Activated naive CD4-positive, alpha-beta T cell treated with anti-CD3 and anti-CD28 coated beads, Interleukin-2, amount 50 U/mL, for 24 hours (primary cell): Measurements from ENCODE around the gene CACNG7.
A peak's percentile ranks its signal among the peaks of the same experiment; 100 is the strongest.

ENCODE experiments used
- H3K27ac Mint-ChIP-seq: one replicate; pipeline ENCODE4 v1.8.0; 2021; ENCODE audit warnings: mild to moderate bottlenecking, mixed read lengths
- H3K27me3 Mint-ChIP-seq: one replicate; pipeline ENCODE4 v1.8.0; 2021; ENCODE audit warnings: mixed read lengths
- H3K36me3 Mint-ChIP-seq: one replicate; pipeline ENCODE4 v1.8.0; 2021; ENCODE audit warnings: mixed read lengths
- H3K4me1 Mint-ChIP-seq: one replicate; pipeline ENCODE4 v1.8.0; 2021; ENCODE audit warnings: mixed read lengths
- H3K4me3 Mint-ChIP-seq: one replicate; pipeline ENCODE4 v1.8.0; 2021; ENCODE audit warnings: mild to moderate bottlenecking, mixed read lengths
- H3K9me3 Mint-ChIP-seq: one replicate; pipeline ENCODE4 v1.8.0; 2021; ENCODE audit warnings: mixed read lengths

The CACNG7 gene

DNA sequence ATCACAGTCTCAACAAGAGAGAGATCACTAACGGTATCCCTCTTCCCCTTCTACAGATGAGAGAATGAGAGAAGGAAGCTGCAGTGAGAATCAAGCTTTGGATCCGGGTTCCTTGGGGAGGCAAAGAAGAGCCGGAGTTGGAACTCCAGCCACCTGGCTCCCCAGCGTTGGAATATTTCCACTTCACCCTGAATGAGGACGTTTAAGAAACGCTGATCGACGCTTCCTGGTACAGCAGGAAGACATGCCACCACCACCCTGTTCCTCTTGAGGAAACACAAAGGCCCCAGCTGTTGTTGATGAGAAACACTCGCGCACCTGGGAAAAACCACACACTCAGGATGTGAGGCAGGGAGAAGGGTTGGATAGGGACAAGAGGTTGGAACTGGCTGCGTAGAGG, 42.4 kb downstream of the CACNG7 start:
- Mint-ChIP-seq H3K27me3 (peaks cover 26% of the 10 kb centered on the region), H3K4me3 (no peak overlapping the region), H3K27ac (no peak overlapping the region), H3K4me1 (no peaks in the 10 kb centered on the region), H3K9me3 (no peaks in the 10 kb centered on the region), H3K36me3 (peaks cover 3% of the 10 kb centered on the region)

DNA sequence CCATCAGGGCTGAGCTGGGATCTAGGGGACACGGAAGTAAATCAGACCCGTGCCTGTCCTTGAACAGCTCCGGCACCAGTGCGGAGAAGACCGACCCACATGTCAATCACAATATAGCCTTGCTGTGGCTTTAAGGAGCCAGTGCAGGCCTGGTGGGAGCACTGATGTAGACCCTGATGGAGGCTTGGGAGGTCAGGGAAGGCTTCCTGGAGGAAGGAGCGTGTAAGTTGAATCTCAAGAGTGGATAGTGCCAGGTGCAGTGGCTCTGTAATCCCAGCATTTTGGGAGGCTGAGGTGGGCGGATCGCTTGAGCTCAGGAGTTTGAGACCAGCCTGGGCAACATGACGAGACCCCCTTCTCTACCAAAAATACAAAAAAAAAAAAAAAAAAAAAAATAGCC, 42.9 kb downstream of the CACNG7 start:
- Mint-ChIP-seq H3K27ac (peak overlapping the region; percentile 2), H3K9me3 (no peaks in the 10 kb centered on the region), H3K4me1 (no peaks in the 10 kb centered on the region), H3K4me3 (no peak overlapping the region), H3K36me3 (peaks cover 3% of the 10 kb centered on the region), H3K27me3 (peaks cover 26% of the 10 kb centered on the region)

DNA sequence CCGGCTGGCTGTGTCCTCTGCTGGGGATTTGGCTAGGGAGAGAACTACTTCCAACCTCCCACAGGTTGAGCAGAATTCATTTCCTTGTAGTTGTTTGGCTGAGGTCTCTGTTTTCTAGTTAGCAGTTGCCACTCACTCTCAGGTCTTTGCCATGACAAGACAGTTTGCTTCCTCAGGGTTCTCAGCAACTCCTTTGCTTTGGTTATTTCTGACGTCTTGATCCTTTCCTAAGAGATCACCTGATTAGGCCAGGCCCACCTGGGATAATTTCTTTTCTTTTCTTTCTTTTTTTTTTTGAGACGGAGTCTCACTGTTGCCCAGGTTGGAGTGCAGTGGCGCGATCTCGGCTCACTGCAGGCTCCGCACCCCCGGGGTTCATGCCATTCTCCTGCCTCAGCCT, 44.3 kb downstream of the CACNG7 start:
- Mint-ChIP-seq H3K4me3 (no peak overlapping the region), H3K9me3 (no peaks in the 10 kb centered on the region), H3K27me3 (peaks cover 29% of the 10 kb centered on the region), H3K27ac (no peak overlapping the region), H3K36me3 (peaks cover 3% of the 10 kb centered on the region), H3K4me1 (peaks cover 4% of the 10 kb centered on the region)

DNA sequence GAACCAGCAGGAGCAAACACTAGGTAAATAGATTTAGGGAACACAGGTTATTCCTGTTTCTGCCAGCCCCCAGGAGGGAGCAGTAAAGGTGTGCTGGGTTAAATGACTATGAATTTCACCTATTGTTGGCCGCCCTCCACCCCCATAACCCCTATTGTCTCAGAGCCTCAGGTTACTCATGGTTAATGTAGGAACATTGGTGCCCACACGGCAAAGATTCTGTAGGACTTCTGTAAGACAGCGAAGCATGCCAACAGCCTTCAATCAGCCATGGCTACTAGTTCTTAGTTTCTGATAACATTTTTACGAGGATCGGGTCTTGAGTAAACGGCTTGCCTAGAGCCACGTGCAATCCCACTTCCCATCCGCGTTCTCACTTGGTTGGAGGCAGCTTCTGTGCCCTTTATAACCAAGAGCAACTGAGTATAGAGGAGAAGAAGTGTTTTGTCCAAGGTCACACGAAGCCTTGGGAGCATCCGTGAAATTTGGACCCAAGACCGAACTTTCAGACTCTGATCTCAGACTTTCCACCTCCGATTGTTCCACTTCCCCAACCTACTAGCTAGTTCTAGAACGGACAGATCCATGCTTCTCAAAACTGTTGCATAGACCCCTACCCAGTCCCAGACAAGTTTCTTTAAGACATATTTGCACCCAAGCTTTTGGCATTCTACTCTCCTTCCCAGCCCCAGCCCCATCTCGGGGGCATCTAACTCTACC, 48.5 kb downstream of the CACNG7 start:
- peaks cover 10% of the 10 kb centered on the region for H3K4me1 Mint-ChIP-seq
- peaks cover 46% of the 10 kb centered on the region for H3K27me3 Mint-ChIP-seq
- no peak overlapping the region for H3K27ac Mint-ChIP-seq
- no peaks in the 10 kb centered on the region for H3K9me3 Mint-ChIP-seq
- peaks cover 1% of the 10 kb centered on the region for H3K36me3 Mint-ChIP-seq
- no peak overlapping the region for H3K4me3 Mint-ChIP-seq

DNA sequence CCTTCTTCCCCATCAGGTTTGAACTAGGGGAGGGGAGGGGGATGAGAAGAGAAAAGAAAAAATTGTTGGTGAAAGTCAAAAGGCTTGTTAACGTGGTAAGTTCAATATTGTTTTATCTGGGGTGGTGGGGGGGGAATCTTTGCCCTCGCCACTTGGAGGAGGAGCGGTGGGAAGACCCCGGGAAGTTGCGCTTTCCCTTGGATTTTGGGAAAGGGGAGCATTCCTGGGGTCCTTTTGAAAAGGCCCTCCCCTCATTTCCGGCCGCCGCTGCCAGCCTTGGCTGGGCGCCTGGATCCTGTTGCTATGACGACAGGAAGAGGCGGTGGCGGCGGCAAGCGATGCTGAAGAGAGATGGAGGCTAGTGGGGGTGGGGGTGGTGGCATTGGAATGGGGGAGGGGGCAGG, 49.1 kb downstream of the CACNG7 start:
- H3K9me3 Mint-ChIP-seq, result no peaks in the 10 kb centered on the region
- no peak overlapping the region for H3K4me3 Mint-ChIP-seq
- peaks cover 46% of the 10 kb centered on the region for H3K27me3 Mint-ChIP-seq
- H3K27ac Mint-ChIP-seq, result no peak overlapping the region
- H3K36me3 Mint-ChIP-seq, result peaks cover 1% of the 10 kb centered on the region
- H3K4me1 Mint-ChIP-seq, result peaks cover 10% of the 10 kb centered on the region

DNA sequence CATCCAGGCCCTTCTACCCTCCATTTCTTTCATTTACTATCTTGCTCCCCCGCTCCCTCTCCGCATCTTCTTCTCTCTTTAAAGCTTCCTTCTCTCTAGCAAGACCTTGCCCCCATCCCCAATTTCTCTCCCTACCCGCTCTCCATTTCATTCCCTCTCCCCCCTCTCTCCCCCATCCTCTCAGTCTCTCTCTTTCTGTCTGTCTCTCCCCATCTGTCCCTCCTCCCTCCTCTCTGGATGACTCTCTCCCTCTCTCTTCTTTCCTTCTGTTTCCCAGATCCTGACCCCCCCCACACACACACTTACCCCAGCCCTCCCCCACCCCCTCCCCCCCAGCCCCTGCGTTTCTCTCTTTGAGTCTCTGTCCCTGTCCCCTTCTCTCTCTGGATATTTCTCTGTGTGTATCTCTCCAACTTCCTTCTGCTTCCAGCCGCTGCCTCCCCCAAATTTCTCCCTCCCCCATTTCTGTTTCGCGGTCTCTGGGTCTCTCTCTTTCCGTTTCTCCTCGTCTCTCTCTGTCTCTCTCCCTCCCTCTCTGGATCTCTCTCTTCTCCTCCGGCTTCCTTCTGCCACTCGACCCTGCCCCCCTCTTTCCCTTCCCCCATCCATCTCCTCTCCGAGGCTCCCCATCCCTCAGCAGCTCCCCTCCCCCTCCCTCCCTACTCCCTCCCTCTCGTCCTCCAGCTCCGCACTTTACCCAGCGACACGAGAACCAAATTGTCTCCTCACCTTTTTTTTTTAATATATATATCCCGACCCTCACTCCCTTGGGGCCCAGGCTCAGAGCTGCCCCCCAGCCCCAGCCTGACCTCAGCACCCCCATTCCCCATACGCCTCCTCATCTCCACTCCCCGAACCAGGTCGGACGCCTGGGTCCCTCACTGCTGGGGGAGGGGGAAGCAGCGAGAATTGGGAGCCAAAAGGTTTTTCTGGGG, 50.0 kb downstream of the CACNG7 start:
- no peaks in the 10 kb centered on the region for H3K9me3 Mint-ChIP-seq
- H3K36me3 Mint-ChIP-seq, result peaks cover 1% of the 10 kb centered on the region
- no peak overlapping the region for H3K4me3 Mint-ChIP-seq
- peaks cover 14% of the 10 kb centered on the region for H3K4me1 Mint-ChIP-seq
- H3K27ac Mint-ChIP-seq, result no peak overlapping the region
- peaks cover 49% of the 10 kb centered on the region for H3K27me3 Mint-ChIP-seq

DNA sequence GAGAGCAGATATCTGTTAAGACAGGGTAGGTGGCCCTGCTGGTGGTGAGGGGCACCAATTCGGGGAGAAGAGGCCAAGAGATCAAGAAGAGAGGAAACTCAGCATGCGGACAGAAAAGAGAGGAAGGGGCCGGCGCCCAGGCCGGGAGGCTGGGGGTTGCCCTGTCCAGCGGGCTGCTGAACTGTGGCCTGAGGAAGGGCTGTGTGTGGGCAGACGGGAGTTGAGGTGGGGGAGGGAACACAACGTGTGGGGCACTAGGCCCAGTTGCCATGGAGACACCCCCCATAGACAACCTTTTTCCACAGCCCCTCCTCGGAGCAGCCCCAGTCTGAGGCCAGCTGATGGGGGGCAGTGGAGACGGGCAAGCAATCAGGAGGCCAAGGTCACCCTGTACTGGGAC, 51.1 kb downstream of the CACNG7 start:
- Mint-ChIP-seq H3K9me3 (no peaks in the 10 kb centered on the region), H3K27ac (no peak overlapping the region)

DNA sequence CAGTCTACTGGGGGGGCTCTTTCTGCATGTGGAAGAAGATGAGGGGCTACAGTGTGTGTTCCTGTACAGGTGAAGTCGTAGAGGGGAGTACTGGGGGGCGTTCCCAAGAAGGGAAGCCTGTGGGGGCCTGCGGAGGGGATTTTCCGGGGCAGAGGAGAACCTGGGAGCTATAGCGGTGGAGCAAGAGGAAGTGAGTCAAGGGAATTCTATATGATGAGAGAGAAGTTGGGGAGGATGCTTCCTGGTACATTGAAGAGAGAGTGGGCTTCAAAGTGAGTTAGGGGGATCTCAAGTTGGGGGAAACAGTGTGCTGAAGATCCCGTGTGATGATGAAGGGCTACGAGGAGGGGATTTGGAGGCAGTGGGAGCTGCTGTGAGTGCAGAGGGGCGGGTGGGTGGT, 51.8 kb downstream of the CACNG7 start:
- Mint-ChIP-seq H3K4me3 (no peak overlapping the region), H3K27ac (no peak overlapping the region), H3K4me1 (peaks cover 14% of the 10 kb centered on the region), H3K27me3 (peaks cover 59% of the 10 kb centered on the region), H3K36me3 (peaks cover 2% of the 10 kb centered on the region), H3K9me3 (no peaks in the 10 kb centered on the region)

More for the DNA sequence above, 51.1 kb downstream of the CACNG7 start:
- Mint-ChIP-seq H3K36me3 (peaks cover under 1% of the 10 kb centered on the region), H3K4me3 (no peak overlapping the region), H3K27me3 (peaks cover 57% of the 10 kb centered on the region), H3K4me1 (peaks cover 14% of the 10 kb centered on the region)

DNA sequence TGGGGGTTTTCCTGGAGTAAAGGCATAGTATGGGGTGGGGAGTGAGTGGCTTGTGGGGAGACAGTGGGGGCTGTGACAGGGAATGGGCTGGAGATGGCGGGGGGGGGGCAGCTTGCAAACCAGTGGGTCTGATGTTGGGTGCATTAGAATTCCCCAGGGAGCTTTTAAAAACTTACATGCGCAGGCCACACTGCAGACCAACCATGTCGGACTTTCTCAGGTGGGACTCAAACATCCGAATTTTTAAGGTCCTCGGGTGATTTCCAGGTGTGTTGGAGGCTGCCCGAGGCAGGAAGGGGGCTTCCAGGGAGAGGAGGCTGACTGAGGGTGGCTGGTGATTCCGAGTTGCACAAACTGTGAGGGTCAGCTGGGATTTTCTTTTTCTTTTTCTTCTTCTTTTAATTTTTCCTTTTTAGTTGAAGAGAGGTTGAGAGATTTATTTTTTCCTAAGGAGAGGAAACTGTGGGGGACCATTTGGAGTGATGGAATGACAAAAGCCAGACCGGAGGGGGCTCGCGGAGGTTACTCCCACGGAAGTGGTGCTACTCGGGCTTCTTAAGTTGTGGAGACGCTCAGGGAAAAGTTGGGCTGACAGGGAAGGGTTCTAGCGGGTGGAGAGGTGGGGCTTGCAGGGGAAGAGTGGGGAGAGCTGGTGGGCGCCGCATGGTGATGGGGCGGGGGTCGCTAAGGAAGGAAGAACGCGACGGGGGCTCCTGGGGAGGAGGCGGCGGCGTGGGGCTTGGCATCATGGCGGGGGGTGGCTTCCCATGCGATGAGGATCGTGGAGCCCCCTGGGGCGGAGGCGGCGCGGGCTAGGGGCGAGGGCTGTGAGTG, 52.7 kb downstream of the CACNG7 start:
- Mint-ChIP-seq H3K4me3 (no peak overlapping the region), H3K4me1 (peaks cover 14% of the 10 kb centered on the region), H3K27me3 (peaks cover 62% of the 10 kb centered on the region), H3K27ac (no peak overlapping the region), H3K36me3 (peaks cover 2% of the 10 kb centered on the region), H3K9me3 (no peaks in the 10 kb centered on the region)

DNA sequence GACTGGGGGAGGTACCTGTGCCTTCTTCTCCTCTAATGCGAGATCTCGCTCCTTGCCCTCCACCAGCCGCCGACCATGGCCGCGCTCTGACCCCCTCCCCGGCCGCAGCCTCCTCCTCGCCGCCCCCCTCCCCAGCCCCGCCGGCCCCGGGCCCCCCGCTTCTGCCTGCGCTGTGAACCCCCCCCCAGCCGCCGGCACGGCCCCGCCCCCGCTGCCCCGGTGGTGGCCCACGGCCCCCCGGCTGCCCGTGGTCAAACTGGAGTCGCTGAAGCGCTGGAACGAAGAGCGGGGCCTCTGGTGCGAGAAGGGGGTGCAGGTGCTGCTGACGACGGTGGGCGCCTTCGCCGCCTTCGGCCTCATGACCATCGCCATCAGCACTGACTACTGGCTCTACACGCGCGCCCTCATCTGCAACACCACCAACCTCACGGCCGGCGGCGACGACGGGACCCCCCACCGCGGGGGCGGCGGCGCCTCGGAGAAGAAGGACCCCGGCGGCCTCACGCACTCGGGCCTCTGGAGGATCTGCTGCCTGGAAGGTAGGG, 53.9 kb downstream of the CACNG7 start, which contains the start of gene CACNG8:
Gene CACNG8, plus strand, starts transcription at position 51 of the 545 bp plus-strand sequence.
- Mint-ChIP-seq H3K36me3 (peaks cover 2% of the 10 kb centered on the region), H3K9me3 (no peaks in the 10 kb centered on the region), H3K4me3 (no peak within 1 kb of the TSS), H3K27ac (no peak within 1 kb of the TSS), H3K27me3 (peaks cover 61% of the 10 kb centered on the region), H3K4me1 (peaks cover 10% of the 10 kb centered on the region)

DNA sequence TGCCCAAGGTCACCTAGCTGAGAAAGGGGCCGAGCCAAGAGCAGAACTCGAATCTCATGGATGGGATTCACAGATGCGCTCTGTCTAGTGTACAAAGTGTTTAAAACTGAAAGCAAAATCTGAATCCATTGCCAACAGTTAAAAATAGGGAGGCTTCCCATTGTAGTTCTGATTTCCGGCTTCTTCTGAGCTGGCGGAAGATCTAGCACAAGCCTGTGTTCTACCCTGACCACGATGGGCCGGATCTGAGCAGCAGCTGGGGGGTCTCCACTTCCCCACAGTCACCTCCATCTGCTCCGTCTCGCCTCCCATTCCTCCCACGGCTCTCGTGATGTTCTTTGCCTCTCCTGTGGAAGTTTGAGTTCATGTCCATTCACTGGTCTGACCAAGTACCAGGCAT, 56.0 kb downstream of the CACNG7 start:
- H3K4me1 Mint-ChIP-seq, result peaks cover 10% of the 10 kb centered on the region
- H3K27ac Mint-ChIP-seq, result no peak overlapping the region
- H3K36me3 Mint-ChIP-seq, result peaks cover 2% of the 10 kb centered on the region
- peaks cover 49% of the 10 kb centered on the region for H3K27me3 Mint-ChIP-seq
- no peak overlapping the region for H3K4me3 Mint-ChIP-seq
- H3K9me3 Mint-ChIP-seq, result no peaks in the 10 kb centered on the region

DNA sequence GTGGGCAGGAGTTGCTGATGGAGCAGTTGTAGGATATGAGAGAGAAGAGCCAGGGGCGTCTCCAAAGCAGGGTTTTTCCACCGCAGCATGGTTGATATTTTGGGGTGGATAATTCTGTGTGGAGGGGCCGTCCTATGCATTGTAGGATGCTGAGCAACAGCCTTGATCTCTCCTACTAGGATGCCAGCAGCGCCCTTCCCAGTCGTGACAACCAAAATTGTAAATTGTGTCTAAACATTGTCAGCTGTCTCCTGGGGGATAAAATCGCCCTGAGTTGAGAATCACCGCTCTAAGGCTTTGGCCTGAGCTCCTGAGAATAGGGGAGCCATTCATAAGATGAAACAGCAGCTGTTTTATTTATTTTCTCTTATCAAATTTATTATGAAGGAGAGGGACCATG, 57.9 kb downstream of the CACNG7 start:
- Mint-ChIP-seq H3K36me3 (peaks cover 2% of the 10 kb centered on the region), H3K27ac (no peak overlapping the region), H3K4me1 (peaks cover 4% of the 10 kb centered on the region), H3K27me3 (peaks cover 34% of the 10 kb centered on the region), H3K9me3 (no peaks in the 10 kb centered on the region), H3K4me3 (no peak overlapping the region)

DNA sequence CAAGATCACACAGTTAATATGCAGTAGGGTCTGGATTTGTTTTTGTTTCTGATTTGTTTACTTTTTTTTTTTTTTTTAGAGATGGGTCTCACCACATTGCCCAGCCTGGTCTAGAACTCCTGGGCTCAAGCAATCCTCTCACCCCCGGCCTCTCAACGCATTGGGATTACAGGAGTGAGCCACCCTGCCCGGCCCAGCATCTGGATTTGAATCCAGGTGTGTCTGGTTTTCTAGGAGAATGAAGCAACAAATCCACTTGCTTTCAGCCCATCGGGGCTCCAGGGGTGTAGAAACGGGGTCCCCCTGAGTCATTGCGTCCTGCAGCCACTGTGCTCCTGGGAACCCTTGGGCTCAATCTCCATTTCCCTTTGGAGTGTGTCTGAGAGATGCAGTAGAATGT, 60.3 kb downstream of the CACNG7 start:
- Mint-ChIP-seq H3K4me3 (no peak overlapping the region), H3K27me3 (peaks cover 34% of the 10 kb centered on the region), H3K27ac (no peak overlapping the region), H3K36me3 (peaks cover 2% of the 10 kb centered on the region), H3K4me1 (no peaks in the 10 kb centered on the region), H3K9me3 (no peaks in the 10 kb centered on the region)

DNA sequence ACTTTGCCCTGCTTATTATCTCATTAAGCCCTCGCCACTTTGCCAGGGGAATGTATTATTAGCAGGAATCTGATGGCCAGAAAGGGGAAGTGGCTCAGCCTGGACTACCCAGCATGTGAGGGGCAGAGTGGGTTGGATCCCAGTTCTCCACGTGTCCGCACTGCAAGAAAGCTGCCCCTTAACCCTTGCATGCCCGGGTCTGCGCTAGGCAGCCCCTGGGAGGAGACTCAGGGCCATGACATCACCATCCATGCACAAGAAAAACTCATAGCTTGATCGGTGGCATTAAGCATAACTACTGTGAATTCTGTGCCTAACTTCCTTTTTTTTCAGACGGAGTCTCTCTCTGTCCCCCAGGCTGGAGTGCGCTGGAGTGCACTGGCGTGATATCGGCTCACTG, 62.6 kb downstream of the CACNG7 start:
- no peaks in the 10 kb centered on the region for H3K4me1 Mint-ChIP-seq
- peaks cover 26% of the 10 kb centered on the region for H3K27me3 Mint-ChIP-seq
- no peak overlapping the region for H3K4me3 Mint-ChIP-seq
- H3K9me3 Mint-ChIP-seq, result no peaks in the 10 kb centered on the region
- no peak overlapping the region for H3K27ac Mint-ChIP-seq
- H3K36me3 Mint-ChIP-seq, result no peaks in the 10 kb centered on the region

DNA sequence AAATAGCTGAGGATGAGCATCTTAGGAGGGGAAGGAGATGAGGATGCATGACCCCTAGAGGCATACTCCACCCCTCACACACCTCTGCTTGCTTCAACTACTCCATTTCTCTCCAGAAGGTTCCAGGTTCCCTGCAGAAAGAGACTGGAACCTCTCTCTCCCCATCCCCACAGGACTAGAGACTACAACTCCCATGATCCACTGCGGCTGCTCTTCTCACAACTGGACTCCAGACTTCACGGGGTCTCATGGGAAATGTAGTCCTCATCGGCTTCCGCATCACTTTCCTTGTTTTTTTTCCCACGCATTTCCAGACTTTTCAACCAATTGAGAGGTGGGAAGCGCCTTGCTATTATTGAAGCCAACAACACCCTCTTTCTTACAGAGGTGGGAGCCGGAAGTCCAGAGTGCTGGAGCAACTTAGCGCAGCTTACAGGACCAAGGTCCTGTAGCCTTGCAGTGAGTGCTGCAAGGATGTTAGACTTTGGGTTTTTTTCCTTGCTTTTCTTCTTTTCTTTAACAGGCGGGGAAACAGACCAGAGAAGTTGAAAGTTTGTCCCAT, 68.4 kb downstream of the CACNG7 start:
- Mint-ChIP-seq H3K4me3 (peak overlapping the region; percentile 82), H3K4me1 (peaks cover 35% of the 10 kb centered on the region), H3K9me3 (no peaks in the 10 kb centered on the region), H3K27ac (peak overlapping the region; percentile 19), H3K36me3 (peaks cover 8% of the 10 kb centered on the region), H3K27me3 (peaks cover 50% of the 10 kb centered on the region)
